K562 (cell line): ENCODE results near the gene FAM117A. TPM values are rescaled to one million over a fixed set of nuclear protein-coding genes. Genes with fewer than 3 reads are reported as not detected.

Experiments
- CBFA2T2 ChIP-seq: fragments of 450-650 bp; conservative IDR thresholded peaks from 2 replicates; pipeline ENCODE4 v1.6.1; 2017; ENCODE audit warnings: mild to moderate bottlenecking
- E4F1 ChIP-seq: fragments of 250-450 bp; sonication (Bioruptor Pico); IDR thresholded peaks from 2 replicates; pipeline ENCODE4 v1.5.0; 2021; ENCODE audit warnings: mild to moderate bottlenecking, borderline replicate concordance
- GABPB2 ChIP-seq: fragments of 250-450 bp; sonication (Bioruptor Pico); conservative IDR thresholded peaks from 2 replicates; pipeline ENCODE4 v1.5.1; 2021; ENCODE audit warnings: mild to moderate bottlenecking
- IFI16 ChIP-seq: fragments of 250-450 bp; sonication (Bioruptor Pico); IDR thresholded peaks from 2 replicates; pipeline ENCODE4 v2.1.2; 2022; ENCODE audit warnings: mild to moderate bottlenecking, inconsistent platforms
- KAT8 ChIP-seq: fragments of 450-650 bp; IDR thresholded peaks from 2 replicates; pipeline ENCODE4 v1.6.1; 2016; ENCODE audit warnings: low read depth, mild to moderate bottlenecking
- KDM1A ChIP-seq, 2 experiments: fragments of 450-650 bp; IDR thresholded peaks; 2 replicates each; pipeline ENCODE4 v1.6.1; 2016; ENCODE audit warnings: mild to moderate bottlenecking in 2 of 2
- KDM5B ChIP-seq: fragments of 200-600 bp; sonication (generic); IDR thresholded peaks from 2 replicates; pipeline ENCODE4 v1.6.1; 2012; ENCODE audit warnings: low read depth, mild to moderate bottlenecking, moderate library complexity, low read length, control low read depth, inconsistent platforms; ENCODE audit not compliant: insufficient replicate concordance
- KLF10 ChIP-seq: fragments of 250-450 bp; sonication (Bioruptor Pico); IDR thresholded peaks from 2 replicates; pipeline ENCODE4 v1.6.1; 2021; ENCODE audit warnings: matching md5 sums
- POLR2AphosphoS5 ChIP-seq: IDR thresholded peaks from 2 replicates; pipeline ENCODE4 v1.6.1; 2011; ENCODE audit warnings: mild to moderate bottlenecking, low read depth, low read length, moderate library complexity; ENCODE audit not compliant: control insufficient read depth, insufficient read depth
- POLR2B ChIP-seq: fragments of 450-650 bp; IDR thresholded peaks from 2 replicates; pipeline ENCODE4 v1.6.1; 2018; ENCODE audit warnings: low read depth; ENCODE audit not compliant: partially characterized antibody
- RBM25 ChIP-seq: fragments of 200-400 bp; formaldehyde crosslinking; IDR thresholded peaks from 2 replicates; pipeline ENCODE4 v1.6.1; 2018; ENCODE audit warnings: low read length, low read depth, moderate library complexity; ENCODE audit not compliant: severe bottlenecking
- TCF3 ChIP-seq: sonication (generic); formaldehyde crosslinking; IDR thresholded peaks from 2 replicates; pipeline ENCODE4 v1.4.0; 2020; ENCODE audit warnings: mild to moderate bottlenecking, missing genetic modification reagents
- TFE3 ChIP-seq: fragments of 450-650 bp; formaldehyde crosslinking; IDR thresholded peaks from 2 replicates; pipeline ENCODE4 v1.4.0; 2020; ENCODE audit warnings: mild to moderate bottlenecking, mixed read lengths
- ZNF12 ChIP-seq: sonication (generic); formaldehyde crosslinking; IDR thresholded peaks from 2 replicates; pipeline ENCODE4 v1.4.0; 2020; ENCODE audit warnings: mild to moderate bottlenecking, missing genetic modification reagents
- ZNF644 ChIP-seq: fragments of 200-800 bp; sonication (Bioruptor generic); IDR thresholded peaks from 2 replicates; pipeline ENCODE4 v1.6.1; 2016; ENCODE audit warnings: low read depth, missing genetic modification characterization, missing compliant biosample characterization
- polyA plus RNA-seq, 8 experiments: library from polyadenylated mRNA; depleted of rRNA in 4 of 8; stranded (reverse) in 5 of 8; unstranded in 3 of 8; fragments of >200 nt; fragmentation: Nextera tagmentation in 2 of 8; fragmentation: Illumina TruSeq in 1 of 8; extraction: Ambion mirVana in 2 of 8; extraction: Trizol in 1 of 8; gene quantifications; 2 replicates each; pipeline versions ENCODE4 v1.2.1 to v1.2.3, GENCODE V29; 2011 to 2014; ENCODE audit warnings: inconsistent platforms in 1 of 8, missing spikeins in 1 of 8
- total RNA-seq, 7 experiments: library from RNA; depleted of rRNA in 6 of 7; stranded (reverse); fragments of >200 nt in 6 of 7; fragmentation: Illumina TruSeq in 2 of 7; extraction: Trizol in 2 of 7; gene quantifications; 2 replicates each; pipeline versions ENCODE4 v1.2.1 to v1.2.3, GENCODE V29; 2011 to 2021; ENCODE audit warnings: low replicate concordance in 1 of 7
- TF ChIP-seq, protein P1 (sequence below): fragments of 450-650 bp; IDR thresholded peaks from 2 replicates; pipeline ENCODE4 v1.6.1; 2014; ENCODE audit warnings: low read depth, mild to moderate bottlenecking, moderate library complexity, borderline replicate concordance
- TF ChIP-seq, protein P2 (sequence below): fragments of 450-650 bp; IDR thresholded peaks from 2 replicates; pipeline ENCODE4 v1.6.1; 2016; ENCODE audit warnings: antibody characterized with exemption
- TF ChIP-seq, protein P3 (sequence below): fragments of 450-650 bp; IDR thresholded peaks from 2 replicates; pipeline ENCODE4 v1.6.1; 2016; ENCODE audit warnings: mild to moderate bottlenecking

Gene FAM117A
- total and polyA plus RNA-seq, 9 of the 15 experiments (the other 6 are each of a cell fraction or from before 2014, with no cell fraction given), result 3.1 to 79.7 (median 36.6) TPM

- TF ChIP-seq ZNF12 (CRISPR knock-in tag), result no peak
- no peak for TF ChIP-seq TFE3
- peak in 1 of 2 experiments; percentile 64; a peak in 1 of 4 replicates for TF ChIP-seq KDM1A (IDR thresholded peaks at IDR 0.05)
- peak; percentile 24; the same call in 1 of the 2 replicates for TF ChIP-seq CBFA2T2
- TF ChIP-seq IFI16 (CRISPR knock-in tag), result no peak
- 0 out of 2 replicates have a peak, but pooled peaks have one; percentile 59 for TF ChIP-seq ZNF644 (tag)
- TF ChIP-seq KLF10 (CRISPR knock-in tag), result no peak
- peak; percentile 8 for TF ChIP-seq RBM25
- TF ChIP-seq, protein P1, sequence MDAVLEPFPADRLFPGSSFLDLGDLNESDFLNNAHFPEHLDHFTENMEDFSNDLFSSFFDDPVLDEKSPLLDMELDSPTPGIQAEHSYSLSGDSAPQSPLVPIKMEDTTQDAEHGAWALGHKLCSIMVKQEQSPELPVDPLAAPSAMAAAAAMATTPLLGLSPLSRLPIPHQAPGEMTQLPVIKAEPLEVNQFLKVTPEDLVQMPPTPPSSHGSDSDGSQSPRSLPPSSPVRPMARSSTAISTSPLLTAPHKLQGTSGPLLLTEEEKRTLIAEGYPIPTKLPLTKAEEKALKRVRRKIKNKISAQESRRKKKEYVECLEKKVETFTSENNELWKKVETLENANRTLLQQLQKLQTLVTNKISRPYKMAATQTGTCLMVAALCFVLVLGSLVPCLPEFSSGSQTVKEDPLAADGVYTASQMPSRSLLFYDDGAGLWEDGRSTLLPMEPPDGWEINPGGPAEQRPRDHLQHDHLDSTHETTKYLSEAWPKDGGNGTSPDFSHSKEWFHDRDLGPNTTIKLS, result peak; percentile 26; the same call in 1 of the 2 replicates
- no peak for TF ChIP-seq KAT8
- peak; percentile 99 for TF ChIP-seq POLR2B
- peak; percentile 38 for TF ChIP-seq POLR2AphosphoS5
- TF ChIP-seq GABPB2, result no peak
- TF ChIP-seq, protein P2, sequence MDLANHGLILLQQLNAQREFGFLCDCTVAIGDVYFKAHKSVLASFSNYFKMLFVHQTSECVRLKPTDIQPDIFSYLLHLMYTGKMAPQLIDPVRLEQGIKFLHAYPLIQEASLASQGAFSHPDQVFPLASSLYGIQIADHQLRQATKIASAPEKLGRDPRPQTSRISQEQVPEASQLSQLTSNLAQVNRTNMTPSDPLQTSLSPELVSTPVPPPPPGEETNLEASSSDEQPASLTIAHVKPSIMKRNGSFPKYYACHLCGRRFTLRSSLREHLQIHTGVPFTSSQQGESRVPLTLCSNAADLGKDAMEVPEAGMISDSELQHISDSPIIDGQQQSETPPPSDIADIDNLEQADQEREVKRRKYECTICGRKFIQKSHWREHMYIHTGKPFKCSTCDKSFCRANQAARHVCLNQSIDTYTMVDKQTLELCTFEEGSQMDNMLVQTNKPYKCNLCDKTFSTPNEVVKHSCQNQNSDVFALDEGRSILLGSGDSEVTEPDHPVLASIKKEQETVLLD, result peak; percentile 100
- TF ChIP-seq, protein P3, sequence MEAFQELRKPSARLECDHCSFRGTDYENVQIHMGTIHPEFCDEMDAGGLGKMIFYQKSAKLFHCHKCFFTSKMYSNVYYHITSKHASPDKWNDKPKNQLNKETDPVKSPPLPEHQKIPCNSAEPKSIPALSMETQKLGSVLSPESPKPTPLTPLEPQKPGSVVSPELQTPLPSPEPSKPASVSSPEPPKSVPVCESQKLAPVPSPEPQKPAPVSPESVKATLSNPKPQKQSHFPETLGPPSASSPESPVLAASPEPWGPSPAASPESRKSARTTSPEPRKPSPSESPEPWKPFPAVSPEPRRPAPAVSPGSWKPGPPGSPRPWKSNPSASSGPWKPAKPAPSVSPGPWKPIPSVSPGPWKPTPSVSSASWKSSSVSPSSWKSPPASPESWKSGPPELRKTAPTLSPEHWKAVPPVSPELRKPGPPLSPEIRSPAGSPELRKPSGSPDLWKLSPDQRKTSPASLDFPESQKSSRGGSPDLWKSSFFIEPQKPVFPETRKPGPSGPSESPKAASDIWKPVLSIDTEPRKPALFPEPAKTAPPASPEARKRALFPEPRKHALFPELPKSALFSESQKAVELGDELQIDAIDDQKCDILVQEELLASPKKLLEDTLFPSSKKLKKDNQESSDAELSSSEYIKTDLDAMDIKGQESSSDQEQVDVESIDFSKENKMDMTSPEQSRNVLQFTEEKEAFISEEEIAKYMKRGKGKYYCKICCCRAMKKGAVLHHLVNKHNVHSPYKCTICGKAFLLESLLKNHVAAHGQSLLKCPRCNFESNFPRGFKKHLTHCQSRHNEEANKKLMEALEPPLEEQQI, result no peak
- no peak for TF ChIP-seq TCF3 (CRISPR knock-in tag)
- TF ChIP-seq E4F1, result no peak
- TF ChIP-seq KDM5B, result peak; percentile 24
Observed at GRCh38 chr17:49677134-49677932, 86.6 kb downstream of the FAM117A start (continued).
